Right lobe of liver (tissue), 4 donors: Measurements from ENCODE around the gene AMY1A.
"Not testable (repeated sequence)": the region's sequence is repeated elsewhere in the genome, so short reads cannot be mapped to it uniquely, and the experiment has no call there.

Experiments used
- POLR2A ChIP-seq: fragments of 450-650 bp; IDR thresholded peaks from one replicate; pipeline ENCODE4 v1.6.1; 2017; ENCODE audit warnings: antibody characterized with exemption, mild to moderate bottlenecking
- TF ChIP-seq, protein P1 (sequence below), 4 donors: fragments of 200-600 bp in 3 of 4; fragments of 450-650 bp in 1 of 4; IDR thresholded peaks; one replicate each; pipeline versions ENCODE4 v1.5.1 to v1.8.0; 2016 to 2022; ENCODE audit warnings: antibody characterized with exemption in 4 of 4, mild to moderate bottlenecking in 2 of 4
- donor health status: DM: no; HTN: no; CAD: no.
- donor health status: DM: no; HTN: no; CAD: no.
- donor health status: DM: no; HTN: yes; CAD: no.

DNA sequence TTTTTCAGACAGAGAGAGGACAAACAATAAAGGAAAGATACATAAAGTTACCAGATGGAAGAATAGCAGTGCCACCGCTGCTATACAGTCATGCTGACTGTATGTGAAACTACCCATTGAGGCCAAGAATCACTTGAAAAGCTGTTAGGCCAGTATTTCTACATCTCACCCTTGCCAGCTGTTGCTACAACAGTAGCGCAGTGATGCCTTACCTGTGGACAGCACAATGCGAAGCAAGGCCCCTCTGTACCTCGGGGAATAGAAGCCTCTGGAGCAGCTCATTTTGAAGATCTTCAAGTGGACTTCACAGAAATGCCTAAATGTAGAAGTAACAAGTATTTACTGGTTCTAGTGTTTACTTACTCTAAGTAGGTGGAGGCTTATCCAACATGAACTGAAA is 45.1 kb downstream of the AMY1A start:
- not testable (repeated sequence) for TF ChIP-seq POLR2A
- TF ChIP-seq, protein P1, sequence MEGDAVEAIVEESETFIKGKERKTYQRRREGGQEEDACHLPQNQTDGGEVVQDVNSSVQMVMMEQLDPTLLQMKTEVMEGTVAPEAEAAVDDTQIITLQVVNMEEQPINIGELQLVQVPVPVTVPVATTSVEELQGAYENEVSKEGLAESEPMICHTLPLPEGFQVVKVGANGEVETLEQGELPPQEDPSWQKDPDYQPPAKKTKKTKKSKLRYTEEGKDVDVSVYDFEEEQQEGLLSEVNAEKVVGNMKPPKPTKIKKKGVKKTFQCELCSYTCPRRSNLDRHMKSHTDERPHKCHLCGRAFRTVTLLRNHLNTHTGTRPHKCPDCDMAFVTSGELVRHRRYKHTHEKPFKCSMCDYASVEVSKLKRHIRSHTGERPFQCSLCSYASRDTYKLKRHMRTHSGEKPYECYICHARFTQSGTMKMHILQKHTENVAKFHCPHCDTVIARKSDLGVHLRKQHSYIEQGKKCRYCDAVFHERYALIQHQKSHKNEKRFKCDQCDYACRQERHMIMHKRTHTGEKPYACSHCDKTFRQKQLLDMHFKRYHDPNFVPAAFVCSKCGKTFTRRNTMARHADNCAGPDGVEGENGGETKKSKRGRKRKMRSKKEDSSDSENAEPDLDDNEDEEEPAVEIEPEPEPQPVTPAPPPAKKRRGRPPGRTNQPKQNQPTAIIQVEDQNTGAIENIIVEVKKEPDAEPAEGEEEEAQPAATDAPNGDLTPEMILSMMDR (IDR thresholded peaks at IDR 0.05), result not testable (repeated sequence)
